ENCODE data around the gene PRM2.

PRM2 gene

DNA sequence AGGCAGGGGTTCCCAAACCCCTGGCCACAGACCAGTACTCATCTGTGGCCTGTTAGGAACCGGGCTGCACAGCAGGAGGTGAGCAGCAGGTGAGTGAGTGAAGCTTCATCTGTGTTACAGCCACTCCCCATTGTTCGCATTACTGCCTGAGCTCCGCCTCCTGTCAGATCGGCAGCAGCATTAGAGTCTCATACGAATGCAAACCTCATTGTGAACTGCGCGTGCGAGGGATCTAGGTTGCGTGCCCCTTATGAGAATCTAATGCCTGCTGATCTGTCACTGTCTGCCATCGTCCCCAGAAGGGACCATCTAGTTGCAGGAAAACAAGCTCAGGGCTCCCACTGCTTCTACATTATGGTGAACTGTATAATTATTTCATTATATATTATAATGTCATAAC lies 43.9 kb upstream of the PRM2 start:
- Histone ChIP-seq H3K9me3 (no peaks in the 10 kb centered on the region), H3K27me3 (no peaks in the 10 kb centered on the region), H3K4me3 (ENCODE audit: low read depth, low read length) (no peak overlapping the region), H3K36me3 (no peaks in the 10 kb centered on the region), H3K4me1 (no peaks in the 10 kb centered on the region)
- DNase-seq = no peak
- TF ChIP-seq, protein P1, sequence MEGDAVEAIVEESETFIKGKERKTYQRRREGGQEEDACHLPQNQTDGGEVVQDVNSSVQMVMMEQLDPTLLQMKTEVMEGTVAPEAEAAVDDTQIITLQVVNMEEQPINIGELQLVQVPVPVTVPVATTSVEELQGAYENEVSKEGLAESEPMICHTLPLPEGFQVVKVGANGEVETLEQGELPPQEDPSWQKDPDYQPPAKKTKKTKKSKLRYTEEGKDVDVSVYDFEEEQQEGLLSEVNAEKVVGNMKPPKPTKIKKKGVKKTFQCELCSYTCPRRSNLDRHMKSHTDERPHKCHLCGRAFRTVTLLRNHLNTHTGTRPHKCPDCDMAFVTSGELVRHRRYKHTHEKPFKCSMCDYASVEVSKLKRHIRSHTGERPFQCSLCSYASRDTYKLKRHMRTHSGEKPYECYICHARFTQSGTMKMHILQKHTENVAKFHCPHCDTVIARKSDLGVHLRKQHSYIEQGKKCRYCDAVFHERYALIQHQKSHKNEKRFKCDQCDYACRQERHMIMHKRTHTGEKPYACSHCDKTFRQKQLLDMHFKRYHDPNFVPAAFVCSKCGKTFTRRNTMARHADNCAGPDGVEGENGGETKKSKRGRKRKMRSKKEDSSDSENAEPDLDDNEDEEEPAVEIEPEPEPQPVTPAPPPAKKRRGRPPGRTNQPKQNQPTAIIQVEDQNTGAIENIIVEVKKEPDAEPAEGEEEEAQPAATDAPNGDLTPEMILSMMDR (IDR thresholded peaks at IDR 0.05; ENCODE audit: low read depth, low read length) = no peak

DNA sequence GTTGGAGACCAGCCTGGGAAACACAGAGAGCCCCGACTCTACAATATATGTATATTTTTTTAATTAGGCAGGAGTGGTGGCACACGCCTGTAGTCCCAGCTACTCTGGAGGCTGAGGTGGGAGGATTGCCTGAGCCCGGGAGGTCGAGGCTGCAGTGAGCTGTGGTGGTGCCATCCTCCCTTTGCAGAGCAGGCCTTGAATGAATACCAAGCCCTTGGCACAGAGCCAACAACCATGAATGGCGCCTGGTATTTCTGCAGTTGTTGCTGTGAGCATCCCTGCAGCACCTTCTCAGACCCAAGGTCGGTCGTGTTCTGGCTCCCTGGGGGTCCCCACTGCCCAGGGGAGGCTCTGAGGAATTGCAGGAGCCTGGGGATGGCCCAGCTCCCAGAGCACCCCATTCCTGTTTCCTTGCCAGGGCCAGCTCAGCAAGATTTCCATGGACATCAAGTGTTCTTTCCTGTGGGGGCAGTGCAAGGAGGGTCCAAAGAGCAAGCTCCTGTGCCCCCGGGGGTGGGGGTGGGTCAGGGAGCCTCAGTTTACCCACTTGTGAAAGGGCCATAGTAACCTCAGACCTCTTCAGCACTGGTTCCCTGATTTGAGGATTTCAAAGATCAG lies 43.4 kb upstream of the PRM2 start:
- DNase-seq = peak; percentile 67
- Histone ChIP-seq H3K4me1 (no peaks in the 10 kb centered on the region), H3K27me3 (no peaks in the 10 kb centered on the region), H3K9me3 (no peaks in the 10 kb centered on the region), H3K4me3 (ENCODE audit: low read depth, low read length) (no peak overlapping the region), H3K36me3 (no peaks in the 10 kb centered on the region)
- TF ChIP-seq, protein P1 (IDR thresholded peaks at IDR 0.05; ENCODE audit: low read depth, low read length) = no peak

DNA sequence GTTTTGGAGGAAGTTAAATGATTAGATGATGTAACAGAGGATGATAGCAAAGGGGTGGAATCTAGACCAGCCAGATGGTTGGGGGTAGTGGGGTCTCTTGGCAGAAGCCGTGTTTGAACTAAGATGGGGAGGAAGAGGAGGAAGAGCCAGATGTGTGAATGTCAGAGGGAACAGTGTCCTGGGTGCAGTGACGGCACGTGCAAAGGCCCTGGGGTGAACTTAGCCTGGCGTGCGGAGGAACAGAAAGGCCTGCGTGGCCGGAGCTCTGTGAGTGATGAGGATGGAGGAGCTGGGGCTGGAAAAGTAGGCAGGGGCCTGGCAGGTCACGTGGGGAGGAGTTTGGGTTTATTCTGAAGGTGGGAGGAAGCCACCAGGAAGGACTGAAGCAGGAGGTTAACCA lies 42.5 kb upstream of the PRM2 start:
- DNase-seq = no peak
- Histone ChIP-seq H3K27me3 (no peaks in the 10 kb centered on the region), H3K9me3 (no peaks in the 10 kb centered on the region), H3K36me3 (no peaks in the 10 kb centered on the region), H3K4me1 (no peaks in the 10 kb centered on the region), H3K4me3 (ENCODE audit: low read depth, low read length) (no peak overlapping the region)
- TF ChIP-seq, protein P1 (IDR thresholded peaks at IDR 0.05; ENCODE audit: low read depth, low read length) = no peak

DNA sequence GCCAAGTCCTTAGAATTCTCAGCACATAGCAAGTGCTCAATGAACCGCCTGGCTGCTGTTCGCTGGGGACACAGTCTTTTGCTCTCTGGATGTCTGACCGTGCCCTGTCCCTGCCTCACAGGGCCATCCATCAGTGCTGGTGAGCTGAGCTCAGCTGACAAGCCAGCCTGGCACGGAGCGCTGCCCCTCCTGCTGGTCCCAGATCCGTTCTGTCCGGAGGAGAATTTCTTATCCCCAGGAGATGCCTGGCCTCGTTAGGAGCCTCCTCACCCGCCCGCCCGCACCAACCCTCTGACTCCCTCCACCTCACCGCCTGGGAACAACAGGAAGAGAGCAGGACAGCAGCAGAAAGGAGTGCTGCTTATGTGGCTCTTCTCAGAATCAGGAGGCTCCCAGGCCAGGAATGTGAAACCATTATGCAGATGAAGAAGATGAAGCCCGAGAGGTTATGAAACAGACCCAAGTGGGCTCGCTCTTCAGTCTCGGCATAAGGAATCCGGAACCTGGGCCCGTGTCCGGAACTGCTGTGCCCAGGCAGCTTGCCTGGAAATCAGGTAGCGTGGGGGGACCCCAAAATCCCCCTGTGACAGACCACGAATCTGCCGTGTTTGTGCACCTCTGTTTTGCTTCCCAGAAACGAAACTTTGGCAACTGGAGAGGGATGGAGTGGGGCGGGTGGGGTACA lies 40.2 kb upstream of the PRM2 start:
- H3K4me3 ChIP-seq (ENCODE audit: low read depth, low read length) = no peak overlapping the region
- TF ChIP-seq, protein P1 (IDR thresholded peaks at IDR 0.05; ENCODE audit: low read depth, low read length) = no peak
- DNase-seq = no peak
- no peaks in the 10 kb centered on the region for H3K27me3 ChIP-seq
- H3K9me3 ChIP-seq = no peaks in the 10 kb centered on the region
- no peaks in the 10 kb centered on the region for H3K4me1 ChIP-seq
- H3K36me3 ChIP-seq = no peaks in the 10 kb centered on the region

DNA sequence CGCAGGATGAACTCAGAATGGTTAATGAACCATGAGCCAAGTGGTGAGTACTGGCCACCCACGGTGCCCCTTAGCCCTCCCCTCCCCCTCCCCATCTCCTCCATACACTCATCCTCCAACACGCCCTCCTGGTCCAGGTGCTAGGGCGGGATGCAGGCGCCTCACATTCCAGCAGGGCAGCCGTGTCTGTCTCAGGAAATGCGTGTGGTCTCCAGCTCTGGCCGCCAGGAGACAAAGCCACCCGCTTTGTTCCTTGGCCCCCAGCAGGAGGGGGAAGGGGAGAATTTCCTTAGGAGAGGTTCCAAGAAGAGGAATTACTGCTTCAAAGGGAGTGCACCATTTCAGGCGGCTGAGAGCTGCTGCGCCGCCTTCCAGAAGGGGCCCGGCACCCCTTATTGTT lies 39.2 kb upstream of the PRM2 start:
- Histone ChIP-seq H3K4me3 (ENCODE audit: low read depth, low read length) (no peak overlapping the region), H3K27me3 (no peaks in the 10 kb centered on the region), H3K4me1 (no peaks in the 10 kb centered on the region), H3K36me3 (no peaks in the 10 kb centered on the region), H3K9me3 (no peaks in the 10 kb centered on the region; the same call in 1 of the 2 replicates)
- TF ChIP-seq, protein P1 (IDR thresholded peaks at IDR 0.05; ENCODE audit: low read depth, low read length) = no peak
- no peak for DNase-seq

DNA sequence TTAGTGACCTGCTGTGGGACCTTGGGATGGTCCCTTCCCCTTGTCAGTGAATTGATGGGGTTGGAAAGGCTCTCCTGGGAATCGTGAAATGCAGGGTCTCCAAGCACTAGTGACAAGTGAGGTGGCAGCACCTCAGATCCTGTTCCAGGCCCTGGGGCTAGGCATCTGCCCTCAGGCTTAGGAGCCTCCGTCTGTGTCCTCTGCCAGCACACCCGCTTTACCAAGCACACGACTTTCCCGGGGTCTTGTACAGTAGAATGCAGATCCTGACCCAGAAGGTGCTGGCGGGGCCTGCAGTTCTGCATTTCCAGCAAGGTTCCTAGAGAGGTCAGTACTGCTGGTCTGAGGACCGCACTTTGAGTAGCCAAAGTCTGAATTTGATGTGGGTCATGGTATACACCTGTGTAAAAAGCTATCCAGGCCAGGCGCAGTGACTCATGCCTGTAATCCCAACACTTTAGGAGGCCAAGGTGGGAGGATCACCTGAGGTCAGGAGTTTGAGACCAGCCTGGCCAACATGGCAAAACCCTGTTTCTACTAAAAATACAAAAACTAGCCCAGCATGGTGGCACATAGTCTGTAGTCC lies 38.1 kb upstream of the PRM2 start:
- Histone ChIP-seq H3K9me3 (no peaks in the 10 kb centered on the region; the same call in 1 of the 2 replicates), H3K27me3 (no peaks in the 10 kb centered on the region)

More for the DNA sequence above, 38.1 kb upstream of the PRM2 start:
- Histone ChIP-seq H3K4me3 (ENCODE audit: low read depth, low read length) (no peak overlapping the region), H3K4me1 (no peaks in the 10 kb centered on the region), H3K36me3 (no peaks in the 10 kb centered on the region)
- TF ChIP-seq, protein P1 (IDR thresholded peaks at IDR 0.05; ENCODE audit: low read depth, low read length) = no peak
- DNase-seq = no peak
